Nephron (organoid): ENCODE measurements around the gene ZFYVE28.
A peak's percentile ranks its signal among the peaks of the same experiment; 100 is the strongest.

Experiments
- H3K27ac Mint-ChIP-seq, 3 experiments: 2 replicates each; pipeline ENCODE4 v1.8.0; 2020; ENCODE audit warnings: mixed read lengths in 3 of 3, mild to moderate bottlenecking in 2 of 3, moderate library complexity in 1 of 3
- H3K27me3 Mint-ChIP-seq: 2 replicates; pipeline ENCODE4 v1.8.0; 2021; ENCODE audit warnings: low read depth, mild to moderate bottlenecking, moderate library complexity, mixed read lengths
- H3K36me3 Mint-ChIP-seq: 2 replicates; pipeline ENCODE4 v1.8.0; 2020; ENCODE audit warnings: low read depth, mixed read lengths
- H3K4me1 Mint-ChIP-seq: 2 replicates; pipeline ENCODE4 v1.8.0; 2020; ENCODE audit warnings: mixed read lengths
- H3K4me3 Mint-ChIP-seq, 3 experiments: 2 replicates each; pipeline ENCODE4 v1.8.0; 2020; ENCODE audit warnings: mild to moderate bottlenecking in 3 of 3, mixed read lengths in 3 of 3, moderate library complexity in 2 of 3
- H3K9me3 Mint-ChIP-seq: 2 replicates; pipeline ENCODE4 v1.8.0; 2020; ENCODE audit warnings: mixed read lengths
- TF ChIP-seq, protein P1 (sequence below), 3 experiments: fragments of 200-600 bp; sonication (generic); IDR thresholded peaks; one replicate each; pipeline ENCODE4 v1.5.0; 2021; ENCODE audit warnings: antibody characterized with exemption in 3 of 3; ENCODE audit not compliant: unreplicated experiment in 3 of 3

ZFYVE28 gene

DNA sequence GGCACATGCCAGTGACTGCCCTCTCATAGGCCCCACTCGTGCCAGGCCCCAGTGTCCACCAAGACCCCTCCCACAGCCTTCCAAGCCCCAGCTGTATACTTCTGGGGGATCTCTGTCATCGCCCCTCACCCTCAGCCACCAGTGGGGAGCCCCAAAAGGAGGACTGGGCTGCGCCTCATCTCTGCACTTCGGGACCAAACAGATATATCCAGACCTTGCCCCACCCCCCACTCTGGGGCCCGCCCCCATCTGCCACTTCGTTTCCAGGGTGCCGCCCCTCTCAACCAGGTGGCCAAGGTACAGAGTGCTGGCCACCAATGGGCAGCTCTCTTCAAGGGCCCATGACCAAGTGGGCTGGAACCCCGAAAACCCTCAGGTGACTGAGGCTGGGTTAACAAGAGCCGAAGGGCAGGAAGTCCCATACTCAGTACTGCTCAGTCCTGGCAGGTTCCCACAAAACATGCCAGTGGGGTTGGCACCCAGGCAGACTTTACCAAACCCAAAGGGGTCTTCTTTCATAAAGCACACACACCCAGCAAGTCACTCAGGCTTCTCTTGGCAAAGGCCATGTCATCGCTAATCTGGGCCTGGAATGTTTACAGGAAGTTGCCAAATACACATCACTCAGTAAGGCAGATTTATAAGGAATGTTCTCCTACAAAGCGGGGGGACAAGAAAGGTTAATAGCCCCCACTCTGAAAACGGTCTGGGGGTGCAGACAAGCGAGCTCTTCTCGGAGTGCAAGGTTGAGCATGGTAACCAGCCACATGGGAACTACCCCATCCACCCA is 4.4 kb downstream of the ZFYVE28 start:
- Mint-ChIP-seq H3K27me3 (peaks cover 75% of the 10 kb centered on the region), H3K36me3 (no peaks in the 10 kb centered on the region), H3K4me1 (peaks cover 30% of the 10 kb centered on the region), H3K27ac (no peak overlapping the region), H3K4me3 (no peak overlapping the region), H3K9me3 (no peaks in the 10 kb centered on the region)
- TF ChIP-seq, protein P1, sequence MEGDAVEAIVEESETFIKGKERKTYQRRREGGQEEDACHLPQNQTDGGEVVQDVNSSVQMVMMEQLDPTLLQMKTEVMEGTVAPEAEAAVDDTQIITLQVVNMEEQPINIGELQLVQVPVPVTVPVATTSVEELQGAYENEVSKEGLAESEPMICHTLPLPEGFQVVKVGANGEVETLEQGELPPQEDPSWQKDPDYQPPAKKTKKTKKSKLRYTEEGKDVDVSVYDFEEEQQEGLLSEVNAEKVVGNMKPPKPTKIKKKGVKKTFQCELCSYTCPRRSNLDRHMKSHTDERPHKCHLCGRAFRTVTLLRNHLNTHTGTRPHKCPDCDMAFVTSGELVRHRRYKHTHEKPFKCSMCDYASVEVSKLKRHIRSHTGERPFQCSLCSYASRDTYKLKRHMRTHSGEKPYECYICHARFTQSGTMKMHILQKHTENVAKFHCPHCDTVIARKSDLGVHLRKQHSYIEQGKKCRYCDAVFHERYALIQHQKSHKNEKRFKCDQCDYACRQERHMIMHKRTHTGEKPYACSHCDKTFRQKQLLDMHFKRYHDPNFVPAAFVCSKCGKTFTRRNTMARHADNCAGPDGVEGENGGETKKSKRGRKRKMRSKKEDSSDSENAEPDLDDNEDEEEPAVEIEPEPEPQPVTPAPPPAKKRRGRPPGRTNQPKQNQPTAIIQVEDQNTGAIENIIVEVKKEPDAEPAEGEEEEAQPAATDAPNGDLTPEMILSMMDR (IDR thresholded peaks at IDR 0.05; ENCODE audit: unreplicated experiment in 3 of 3) = no peak

- H3K27me3 Mint-ChIP-seq = peaks cover 70% of the 10 kb centered on the region
- no peaks in the 10 kb centered on the region for H3K9me3 Mint-ChIP-seq
- peak overlapping the region in 2 of 3 experiments; percentile 33 to 36 for H3K4me3 Mint-ChIP-seq
- H3K4me1 Mint-ChIP-seq = peaks cover 29% of the 10 kb centered on the region
- H3K36me3 Mint-ChIP-seq = no peaks in the 10 kb centered on the region
- TF ChIP-seq, protein P1 (IDR thresholded peaks at IDR 0.05; ENCODE audit: unreplicated experiment in 3 of 3) = peak; percentile 21 to 42 (median 40)
- peak overlapping the region; percentile 7 to 58 (median 7) for H3K27ac Mint-ChIP-seq
These were observed 5.3 kb downstream of the ZFYVE28 start for GRCh38 chr4:2412885-2413716.

- Mint-ChIP-seq H3K27me3 (peaks cover 64% of the 10 kb centered on the region), H3K4me1 (peaks cover 29% of the 10 kb centered on the region), H3K9me3 (no peaks in the 10 kb centered on the region), H3K4me3 (peak overlapping the region in 2 of 3 experiments; percentile 33 to 36), H3K36me3 (no peaks in the 10 kb centered on the region), H3K27ac (peak overlapping the region in 2 of 3 experiments; percentile 7 to 58)
- TF ChIP-seq, protein P1 (IDR thresholded peaks at IDR 0.05; ENCODE audit: unreplicated experiment in 3 of 3) = no peak
These were observed 5.9 kb downstream of the ZFYVE28 start for GRCh38 chr4:2412534-2412884.

- H3K27me3 Mint-ChIP-seq = peaks cover 62% of the 10 kb centered on the region
- H3K27ac Mint-ChIP-seq = no peak overlapping the region
- peaks cover 29% of the 10 kb centered on the region for H3K4me1 Mint-ChIP-seq
- peak overlapping the region in 1 of 3 experiments; percentile 1 for H3K4me3 Mint-ChIP-seq
- TF ChIP-seq, protein P1 (IDR thresholded peaks at IDR 0.05; ENCODE audit: unreplicated experiment in 3 of 3) = no peak
- H3K36me3 Mint-ChIP-seq = no peaks in the 10 kb centered on the region
- no peaks in the 10 kb centered on the region for H3K9me3 Mint-ChIP-seq
These were observed 6.5 kb downstream of the ZFYVE28 start for GRCh38 chr4:2411786-2412510.

- Mint-ChIP-seq H3K27ac (no peak overlapping the region), H3K4me1 (peaks cover 13% of the 10 kb centered on the region), H3K4me3 (no peak overlapping the region), H3K9me3 (no peaks in the 10 kb centered on the region), H3K27me3 (peaks cover 41% of the 10 kb centered on the region), H3K36me3 (no peaks in the 10 kb centered on the region)
- TF ChIP-seq, protein P1 (IDR thresholded peaks at IDR 0.05; ENCODE audit: unreplicated experiment in 3 of 3) = no peak
These were observed 9.1 kb downstream of the ZFYVE28 start for GRCh38 chr4:2409381-2409783.
